ENCODE measurements around the gene KCNC3.

The KCNC3 gene

GRCh38 chr19:50328224-50328872 is 829 bp downstream of the KCNC3 start (continued):
- no peak for TF ChIP-seq ZBTB6 (tag by site-specific recombination; IDR thresholded peaks at IDR 0.05)
- peak; percentile 23; the same call in 1 of the 2 replicates for TF ChIP-seq ZNF391 (tag by site-specific recombination; IDR thresholded peaks at IDR 0.05; ENCODE audit: borderline replicate concordance, low read depth)
- TF ChIP-seq, protein P1, sequence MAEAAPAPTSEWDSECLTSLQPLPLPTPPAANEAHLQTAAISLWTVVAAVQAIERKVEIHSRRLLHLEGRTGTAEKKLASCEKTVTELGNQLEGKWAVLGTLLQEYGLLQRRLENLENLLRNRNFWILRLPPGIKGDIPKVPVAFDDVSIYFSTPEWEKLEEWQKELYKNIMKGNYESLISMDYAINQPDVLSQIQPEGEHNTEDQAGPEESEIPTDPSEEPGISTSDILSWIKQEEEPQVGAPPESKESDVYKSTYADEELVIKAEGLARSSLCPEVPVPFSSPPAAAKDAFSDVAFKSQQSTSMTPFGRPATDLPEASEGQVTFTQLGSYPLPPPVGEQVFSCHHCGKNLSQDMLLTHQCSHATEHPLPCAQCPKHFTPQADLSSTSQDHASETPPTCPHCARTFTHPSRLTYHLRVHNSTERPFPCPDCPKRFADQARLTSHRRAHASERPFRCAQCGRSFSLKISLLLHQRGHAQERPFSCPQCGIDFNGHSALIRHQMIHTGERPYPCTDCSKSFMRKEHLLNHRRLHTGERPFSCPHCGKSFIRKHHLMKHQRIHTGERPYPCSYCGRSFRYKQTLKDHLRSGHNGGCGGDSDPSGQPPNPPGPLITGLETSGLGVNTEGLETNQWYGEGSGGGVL (tag by site-specific recombination; IDR thresholded peaks at IDR 0.05) = peak; percentile 27; the same call in 1 of the 2 replicates
- 0 out of 2 replicates have a peak, but pooled peaks have one; percentile 47 for TF ChIP-seq HOXC10 (CRISPR knock-in tag; IDR thresholded peaks at IDR 0.05)

GRCh38 chr19:50327461-50328223 is 1.5 kb downstream of the KCNC3 start:
- H3K4me1 ChIP-seq (ENCODE audit: control insufficient read depth, insufficient read depth, low read length) = peaks cover 13% of the 10 kb centered on the region
- TF ChIP-seq, protein P2, sequence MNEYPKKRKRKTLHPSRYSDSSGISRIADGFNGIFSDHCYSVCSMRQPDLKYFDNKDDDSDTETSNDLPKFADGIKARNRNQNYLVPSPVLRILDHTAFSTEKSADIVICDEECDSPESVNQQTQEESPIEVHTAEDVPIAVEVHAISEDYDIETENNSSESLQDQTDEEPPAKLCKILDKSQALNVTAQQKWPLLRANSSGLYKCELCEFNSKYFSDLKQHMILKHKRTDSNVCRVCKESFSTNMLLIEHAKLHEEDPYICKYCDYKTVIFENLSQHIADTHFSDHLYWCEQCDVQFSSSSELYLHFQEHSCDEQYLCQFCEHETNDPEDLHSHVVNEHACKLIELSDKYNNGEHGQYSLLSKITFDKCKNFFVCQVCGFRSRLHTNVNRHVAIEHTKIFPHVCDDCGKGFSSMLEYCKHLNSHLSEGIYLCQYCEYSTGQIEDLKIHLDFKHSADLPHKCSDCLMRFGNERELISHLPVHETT (tag by site-specific recombination; IDR thresholded peaks at IDR 0.05) = no peak
- no peak for TF ChIP-seq ZSCAN4 (tag by site-specific recombination; IDR thresholded peaks at IDR 0.05)
- TF ChIP-seq, protein P3, sequence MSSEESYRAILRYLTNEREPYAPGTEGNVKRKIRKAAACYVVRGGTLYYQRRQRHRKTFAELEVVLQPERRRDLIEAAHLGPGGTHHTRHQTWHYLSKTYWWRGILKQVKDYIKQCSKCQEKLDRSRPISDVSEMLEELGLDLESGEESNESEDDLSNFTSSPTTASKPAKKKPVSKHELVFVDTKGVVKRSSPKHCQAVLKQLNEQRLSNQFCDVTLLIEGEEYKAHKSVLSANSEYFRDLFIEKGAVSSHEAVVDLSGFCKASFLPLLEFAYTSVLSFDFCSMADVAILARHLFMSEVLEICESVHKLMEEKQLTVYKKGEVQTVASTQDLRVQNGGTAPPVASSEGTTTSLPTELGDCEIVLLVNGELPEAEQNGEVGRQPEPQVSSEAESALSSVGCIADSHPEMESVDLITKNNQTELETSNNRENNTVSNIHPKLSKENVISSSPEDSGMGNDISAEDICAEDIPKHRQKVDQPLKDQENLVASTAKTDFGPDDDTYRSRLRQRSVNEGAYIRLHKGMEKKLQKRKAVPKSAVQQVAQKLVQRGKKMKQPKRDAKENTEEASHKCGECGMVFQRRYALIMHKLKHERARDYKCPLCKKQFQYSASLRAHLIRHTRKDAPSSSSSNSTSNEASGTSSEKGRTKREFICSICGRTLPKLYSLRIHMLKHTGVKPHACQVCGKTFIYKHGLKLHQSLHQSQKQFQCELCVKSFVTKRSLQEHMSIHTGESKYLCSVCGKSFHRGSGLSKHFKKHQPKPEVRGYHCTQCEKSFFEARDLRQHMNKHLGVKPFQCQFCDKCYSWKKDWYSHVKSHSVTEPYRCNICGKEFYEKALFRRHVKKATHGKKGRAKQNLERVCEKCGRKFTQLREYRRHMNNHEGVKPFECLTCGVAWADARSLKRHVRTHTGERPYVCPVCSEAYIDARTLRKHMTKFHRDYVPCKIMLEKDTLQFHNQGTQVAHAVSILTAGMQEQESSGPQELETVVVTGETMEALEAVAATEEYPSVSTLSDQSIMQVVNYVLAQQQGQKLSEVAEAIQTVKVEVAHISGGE (tag by site-specific recombination; conservative IDR thresholded peaks at IDR 0.05; ENCODE audit: low read depth) = no peak
- TF ChIP-seq KLF7 (tag by site-specific recombination; IDR thresholded peaks at IDR 0.05; ENCODE audit: borderline replicate concordance) = no peak
- TF ChIP-seq ZNF621 (tag by site-specific recombination; IDR thresholded peaks at IDR 0.05) = no peak
- no peak for TF ChIP-seq ZNF174 (tag by site-specific recombination; IDR thresholded peaks at IDR 0.05)
- TF ChIP-seq RBAK (tag by site-specific recombination; IDR thresholded peaks at IDR 0.05) = no peak
- TF ChIP-seq ZXDB (tag by site-specific recombination; IDR thresholded peaks at IDR 0.05) = no peak
- TF ChIP-seq GLI2 (tag by site-specific recombination; IDR thresholded peaks at IDR 0.05; ENCODE audit: borderline replicate concordance, low read depth) = no peak
- TF ChIP-seq, protein P4, sequence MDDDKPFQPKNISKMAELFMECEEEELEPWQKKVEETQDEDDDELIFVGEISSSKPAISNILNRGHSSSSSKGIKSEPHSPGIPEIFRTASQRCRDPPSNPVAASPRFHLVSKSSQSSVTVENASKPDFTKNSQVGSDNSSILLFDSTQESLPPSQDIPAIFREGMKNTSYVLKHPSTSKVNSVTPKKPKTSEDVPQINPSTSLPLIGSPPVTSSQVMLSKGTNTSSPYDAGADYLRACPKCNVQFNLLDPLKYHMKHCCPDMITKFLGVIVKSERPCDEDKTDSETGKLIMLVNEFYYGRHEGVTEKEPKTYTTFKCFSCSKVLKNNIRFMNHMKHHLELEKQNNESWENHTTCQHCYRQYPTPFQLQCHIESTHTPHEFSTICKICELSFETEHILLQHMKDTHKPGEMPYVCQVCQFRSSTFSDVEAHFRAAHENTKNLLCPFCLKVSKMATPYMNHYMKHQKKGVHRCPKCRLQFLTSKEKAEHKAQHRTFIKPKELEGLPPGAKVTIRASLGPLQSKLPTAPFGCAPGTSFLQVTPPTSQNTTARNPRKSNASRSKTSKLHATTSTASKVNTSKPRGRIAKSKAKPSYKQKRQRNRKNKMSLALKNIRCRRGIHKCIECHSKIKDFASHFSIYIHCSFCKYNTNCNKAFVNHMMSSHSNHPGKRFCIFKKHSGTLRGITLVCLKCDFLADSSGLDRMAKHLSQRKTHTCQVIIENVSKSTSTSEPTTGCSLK (tag by site-specific recombination; IDR thresholded peaks at IDR 0.05) = no peak
- no peak for TF ChIP-seq ZBTB21 (tag by site-specific recombination; IDR thresholded peaks at IDR 0.05)
- no peak for TF ChIP-seq ZNF366 (tag by site-specific recombination; conservative IDR thresholded peaks at IDR 0.05)
- TF ChIP-seq ZNF76 (tag by site-specific recombination; IDR thresholded peaks at IDR 0.05; ENCODE audit: borderline replicate concordance, low read depth) = no peak
- no peak for TF ChIP-seq GLIS2 (tag by site-specific recombination; IDR thresholded peaks at IDR 0.05)
- no peaks in the 10 kb centered on the region for H3K9me3 ChIP-seq (ENCODE audit: control insufficient read depth, insufficient read depth, low read depth, low read length)
- CTCF ChIA-PET = interaction anchor here (0.7 to 1.8 kb wide), 9 partner anchors 11 to 211 kb away, joined by 3 to 11 read pairs (median 4); no protein-coding TSS in a partner anchor
- peaks cover 0 to 6% of the 10 kb centered on the region in 2 experiments; a peak in 1 of 3 replicates for H3K36me3 ChIP-seq (ENCODE audit: control insufficient read depth in 2 of 2, insufficient read depth in 1 of 2, low read length in 2 of 2)
- POLR2A ChIA-PET = interaction anchor here (1.9 to 2.7 kb wide), 2 partner anchors 12 to 124 kb away, joined by 7 to 9 read pairs; partner anchors contain the start of gene MYH14
- no peak overlapping the region for H3K4me3 ChIP-seq (ENCODE audit: low read depth, low read length)
- H3K27ac ChIP-seq (ENCODE audit: extremely low read depth, low read depth, low read length) = no peak overlapping the region

Measured in HEK293 (cell line).